ENCODE data around the gene BASP1. TPM values are rescaled to one million over a fixed set of nuclear protein-coding genes. Genes with fewer than 3 reads are reported as not detected.

BASP1 gene
- total and polyA plus RNA-seq, 10 of the 15 experiments (the other 5 are each of a cell fraction or from before 2014, with no cell fraction given): 27.3 to 190 (median 102) TPM

- CTCF ChIA-PET: interaction anchor here (0.6 kb wide), 1 partner anchor 28 kb away, joined by 3 read pairs; no protein-coding TSS in a partner anchor
- Histone ChIP-seq H2AFZ (ENCODE audit: control insufficient read depth, low read depth, low read length) (no peak overlapping the region), H3K4me1 (ENCODE audit: control insufficient read depth, insufficient read depth, low read length) (0 out of 2 replicates have a peak, but pooled peaks cover 2% of the 10 kb centered on the region), H3K27ac (ENCODE audit: control insufficient read depth, insufficient read depth) (no peak overlapping the region), H3K79me2 (ENCODE audit: control insufficient read depth, insufficient read depth, low read length) (peaks cover 5% of the 10 kb centered on the region), H3K4me3 (no peak overlapping the region), H3K4me2 (ENCODE audit: control insufficient read depth, insufficient read depth) (no peak overlapping the region), H3K36me3 (ENCODE audit: control insufficient read depth in 2 of 2, insufficient read depth in 2 of 2, low read length in 1 of 2) (peaks cover 0 to 2% of the 10 kb centered on the region in 2 experiments; a peak in 3 of 4 replicates), H3K27me3 (replicated peaks in 1 of 2; ENCODE audit: control insufficient read depth in 2 of 2, insufficient read depth in 2 of 2, low read length in 1 of 2) (no peaks in the 10 kb centered on the region), H3K9me3 (replicated peaks; ENCODE audit: control insufficient read depth, insufficient read depth, low read length) (peaks cover 4% of the 10 kb centered on the region; the same call in 2 of the 3 replicates), H3K9ac (ENCODE audit: control insufficient read depth, insufficient read depth, low read length) (no peak overlapping the region), H4K20me1 (ENCODE audit: control insufficient read depth, insufficient read depth) (peaks cover 3% of the 10 kb centered on the region; the same call in 1 of the 2 replicates)
- TF ChIP-seq SMAD1 (IDR thresholded peaks at IDR 0.05; ENCODE audit: low read depth, partially characterized antibody): no peak
- WGBS (ENCODE audit: insufficient coverage, insufficient replicate concordance, low lambda C conversion rate, missing lambda C conversion rate): 92% methylated on average over 2 of the region's 2 CpGs
- POLR2A ChIA-PET: interaction anchor here (0.9 kb wide), 1 partner anchor 13 kb away, joined by 3 read pairs; no protein-coding TSS in a partner anchor
- intact Hi-C loops (cut with micrococcal nuclease; ENCODE audit: unreplicated experiment): no loop called here
- SMC1A ChIA-PET (ENCODE audit: uncharacterized antibody, unreplicated experiment): interaction anchor here (0.6 to 2.5 kb wide), 4 partner anchors 11 to 41 kb away, joined by 3 to 12 read pairs (median 9); no protein-coding TSS in a partner anchor
- DNase-seq (ENCODE audit: low read depth, low spot score): no peak
- FAIRE-seq: no peak
- BruUV-seq (replicated peaks): no TSS peak
- no peak for ATAC-seq
- RAD21 ChIA-PET (ENCODE audit: unreplicated experiment): interaction anchor here (2.1 kb wide), 1 partner anchor 42 kb away, joined by 7 read pairs; no protein-coding TSS in a partner anchor
- in situ Hi-C loops (cut with MboI): no loop called here
Measured at GRCh38 chr5:17265041-17265440, 47.6 kb downstream of the BASP1 start.

DNA sequence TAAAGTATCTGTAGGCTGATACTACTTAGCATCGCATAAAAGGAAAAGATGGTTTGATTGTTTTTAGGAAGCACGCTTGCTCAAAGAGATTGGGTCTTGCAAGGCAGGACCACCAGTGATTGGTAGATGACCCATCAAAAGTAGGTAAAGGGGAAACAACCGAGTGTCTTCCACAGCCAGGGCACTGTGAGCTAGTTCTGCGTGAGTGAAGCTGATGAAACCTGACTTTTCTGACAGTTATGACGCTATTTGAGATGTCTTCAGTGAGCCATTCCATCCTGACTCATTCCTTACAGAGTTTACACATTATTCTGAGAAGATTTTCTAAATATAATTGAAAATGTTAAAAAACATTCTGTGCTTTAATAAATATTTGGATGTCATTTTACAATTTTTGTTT, 49.7 kb downstream of the BASP1 start:
- ChIA-PET SMC1A (ENCODE audit: uncharacterized antibody, unreplicated experiment) (interaction anchor here (0.9 to 2.5 kb wide), 8 partner anchors 10 to 51 kb away, joined by 3 to 12 read pairs (median 3); no protein-coding TSS in a partner anchor), POLR2A (interaction anchor here (0.6 to 0.7 kb wide), 5 partner anchors 9 to 1499 kb away, joined by 3 to 7 read pairs (median 5); no protein-coding TSS in a partner anchor), CTCF (no interaction called here), RAD21 (ENCODE audit: unreplicated experiment) (interaction anchor here (0.6 to 2.1 kb wide), 5 partner anchors 9 to 52 kb away, joined by 3 to 7 read pairs (median 3); no protein-coding TSS in a partner anchor)
- peaks cover 2% of the 10 kb centered on the region; the same call in 2 of the 3 replicates for H3K9me3 ChIP-seq (replicated peaks; ENCODE audit: control insufficient read depth, insufficient read depth, low read length)
- H3K4me3 ChIP-seq: peak overlapping the region; percentile 5; the same call in 1 of the 2 replicates
- H3K9ac ChIP-seq (ENCODE audit: control insufficient read depth, insufficient read depth, low read length): no peak overlapping the region
- intact Hi-C loops (cut with micrococcal nuclease; ENCODE audit: unreplicated experiment) (no loop called here), in situ Hi-C loops (cut with MboI) (no loop called here)
- no peak for DNase-seq (ENCODE audit: low read depth, low spot score)
- no peaks in the 10 kb centered on the region; a peak in 1 of 4 replicates for H3K36me3 ChIP-seq (ENCODE audit: control insufficient read depth in 2 of 2, insufficient read depth in 2 of 2, low read length in 1 of 2)
- H3K27ac ChIP-seq (ENCODE audit: control insufficient read depth, insufficient read depth): no peak overlapping the region
- ATAC-seq: peak; percentile 84
- H3K27me3 ChIP-seq (replicated peaks in 1 of 2; ENCODE audit: control insufficient read depth in 2 of 2, insufficient read depth in 2 of 2, low read length in 1 of 2): no peaks in the 10 kb centered on the region
- 0 out of 2 replicates have a peak, but pooled peaks cover 2% of the 10 kb centered on the region for H3K4me1 ChIP-seq (ENCODE audit: control insufficient read depth, insufficient read depth, low read length)
- H4K20me1 ChIP-seq (ENCODE audit: control insufficient read depth, insufficient read depth): peaks cover 3% of the 10 kb centered on the region; the same call in 1 of the 2 replicates
- no peak overlapping the region for H3K4me2 ChIP-seq (ENCODE audit: control insufficient read depth, insufficient read depth)
- no peak overlapping the region for H2AFZ ChIP-seq (ENCODE audit: control insufficient read depth, low read depth, low read length)
- BruUV-seq (replicated peaks): no TSS peak
- 2% methylated on average over 5 of the region's 5 CpGs for WGBS (ENCODE audit: insufficient coverage, insufficient replicate concordance, low lambda C conversion rate, missing lambda C conversion rate)
- peaks cover 3% of the 10 kb centered on the region for H3K79me2 ChIP-seq (ENCODE audit: control insufficient read depth, insufficient read depth, low read length)
- peak; percentile 23 for FAIRE-seq
- TF ChIP-seq BACH1 (IDR thresholded peaks at IDR 0.05; ENCODE audit: borderline replicate concordance) (no peak), NR2F1 (conservative IDR thresholded peaks at IDR 0.05) (no peak), SUZ12 (IDR thresholded peaks at IDR 0.05; ENCODE audit: unreplicated experiment) (no peak), CREB1 (IDR thresholded peaks at IDR 0.05; ENCODE audit: low read depth) (peak; percentile 82), BCL3 (IDR thresholded peaks at IDR 0.05; ENCODE audit: borderline replicate concordance, insufficient read depth, low read depth, low read length, poor library complexity, severe bottlenecking) (peak; percentile 58), TARDBP (IDR thresholded peaks at IDR 0.05; ENCODE audit: borderline replicate concordance) (no peak), MYC (IDR thresholded peaks at IDR 0.05; ENCODE audit: insufficient read depth, insufficient read length, insufficient replicate concordance, low read length, severe bottlenecking) (no peak), CREM (IDR thresholded peaks at IDR 0.05; ENCODE audit: low read depth) (peak; percentile 52)
- TF ChIP-seq, protein P1, sequence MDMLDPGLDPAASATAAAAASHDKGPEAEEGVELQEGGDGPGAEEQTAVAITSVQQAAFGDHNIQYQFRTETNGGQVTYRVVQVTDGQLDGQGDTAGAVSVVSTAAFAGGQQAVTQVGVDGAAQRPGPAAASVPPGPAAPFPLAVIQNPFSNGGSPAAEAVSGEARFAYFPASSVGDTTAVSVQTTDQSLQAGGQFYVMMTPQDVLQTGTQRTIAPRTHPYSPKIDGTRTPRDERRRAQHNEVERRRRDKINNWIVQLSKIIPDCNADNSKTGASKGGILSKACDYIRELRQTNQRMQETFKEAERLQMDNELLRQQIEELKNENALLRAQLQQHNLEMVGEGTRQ (IDR thresholded peaks at IDR 0.05; ENCODE audit: borderline replicate concordance, low read depth, low read length): no peak
